Lower leg skin (tissue), 3 donors: ENCODE results near the gene MRGPRG.

Source experiments
- POLR2A ChIP-seq, 2 donors: fragments of 450-650 bp; IDR thresholded peaks; one replicate each; pipeline ENCODE4 v1.6.1; 2016 to 2017; ENCODE audit warnings: antibody characterized with exemption in 2 of 2, mild to moderate bottlenecking in 1 of 2, moderate library complexity in 1 of 2
- TF ChIP-seq, protein P1 (sequence below), 3 donors: fragments of 450-650 bp; IDR thresholded peaks; one replicate each; pipeline ENCODE4 v1.5.1; 2016; ENCODE audit warnings: antibody characterized with exemption in 3 of 3, mild to moderate bottlenecking in 3 of 3, moderate library complexity in 2 of 3

DNA sequence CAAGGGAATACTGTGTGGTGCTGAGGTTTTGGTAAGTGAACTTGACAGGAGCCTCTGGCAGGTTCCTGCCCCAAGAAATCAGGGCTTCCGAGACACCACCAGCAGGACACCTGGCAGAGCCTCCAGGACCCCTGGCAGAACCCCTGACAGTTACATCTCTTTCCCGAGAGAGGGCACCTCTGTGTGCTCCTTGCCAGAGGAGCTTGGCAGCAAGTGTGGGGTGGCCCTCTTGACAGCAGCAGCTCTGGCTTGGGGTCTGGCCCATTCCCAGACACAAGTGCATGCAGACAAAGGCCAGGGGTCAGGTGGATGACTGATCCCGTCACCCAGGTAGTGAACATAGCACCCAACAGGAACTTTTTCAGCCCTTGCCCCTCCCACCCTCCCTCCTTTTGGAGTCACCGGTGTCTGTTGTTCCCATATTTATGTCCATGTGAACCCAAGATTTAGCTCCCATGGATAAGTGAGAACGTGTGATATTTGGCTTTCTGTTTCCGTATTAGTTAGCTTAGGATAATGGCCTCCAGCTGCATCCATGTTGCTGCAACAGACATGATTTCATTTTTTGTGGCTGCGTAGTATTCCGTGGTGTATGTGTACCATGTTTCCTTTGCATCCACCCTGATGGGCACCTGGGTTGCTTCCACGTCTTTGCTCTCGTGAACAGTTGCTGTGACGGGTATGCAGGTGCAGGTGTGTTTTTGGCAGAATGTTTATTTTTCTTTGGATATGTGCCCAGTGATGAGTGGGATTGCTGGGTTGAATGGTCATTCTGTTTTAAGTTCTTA is 32.3 kb downstream of the MRGPRG start:
- TF ChIP-seq, protein P1, sequence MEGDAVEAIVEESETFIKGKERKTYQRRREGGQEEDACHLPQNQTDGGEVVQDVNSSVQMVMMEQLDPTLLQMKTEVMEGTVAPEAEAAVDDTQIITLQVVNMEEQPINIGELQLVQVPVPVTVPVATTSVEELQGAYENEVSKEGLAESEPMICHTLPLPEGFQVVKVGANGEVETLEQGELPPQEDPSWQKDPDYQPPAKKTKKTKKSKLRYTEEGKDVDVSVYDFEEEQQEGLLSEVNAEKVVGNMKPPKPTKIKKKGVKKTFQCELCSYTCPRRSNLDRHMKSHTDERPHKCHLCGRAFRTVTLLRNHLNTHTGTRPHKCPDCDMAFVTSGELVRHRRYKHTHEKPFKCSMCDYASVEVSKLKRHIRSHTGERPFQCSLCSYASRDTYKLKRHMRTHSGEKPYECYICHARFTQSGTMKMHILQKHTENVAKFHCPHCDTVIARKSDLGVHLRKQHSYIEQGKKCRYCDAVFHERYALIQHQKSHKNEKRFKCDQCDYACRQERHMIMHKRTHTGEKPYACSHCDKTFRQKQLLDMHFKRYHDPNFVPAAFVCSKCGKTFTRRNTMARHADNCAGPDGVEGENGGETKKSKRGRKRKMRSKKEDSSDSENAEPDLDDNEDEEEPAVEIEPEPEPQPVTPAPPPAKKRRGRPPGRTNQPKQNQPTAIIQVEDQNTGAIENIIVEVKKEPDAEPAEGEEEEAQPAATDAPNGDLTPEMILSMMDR (IDR thresholded peaks at IDR 0.05), result no peak
- TF ChIP-seq POLR2A (IDR thresholded peaks at IDR 0.05), result no peak
